Measurements from ENCODE around the gene TMEM225B.

DNA sequence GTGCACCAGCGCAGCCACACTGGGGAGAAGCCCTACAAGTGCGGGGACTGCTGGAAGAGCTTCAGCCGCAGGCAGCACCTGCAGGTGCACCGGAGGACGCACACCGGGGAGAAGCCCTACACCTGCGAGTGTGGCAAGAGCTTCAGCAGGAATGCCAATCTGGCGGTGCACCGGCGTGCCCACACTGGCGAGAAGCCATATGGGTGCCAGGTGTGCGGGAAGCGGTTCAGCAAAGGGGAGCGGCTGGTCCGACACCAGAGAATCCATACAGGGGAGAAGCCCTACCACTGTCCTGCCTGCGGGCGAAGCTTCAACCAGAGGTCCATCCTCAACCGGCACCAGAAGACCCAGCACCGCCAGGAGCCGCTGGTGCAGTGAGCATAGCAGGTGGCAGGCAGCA is 31.6 kb downstream of the TMEM225B start:
- TF ChIP-seq, protein P1, sequence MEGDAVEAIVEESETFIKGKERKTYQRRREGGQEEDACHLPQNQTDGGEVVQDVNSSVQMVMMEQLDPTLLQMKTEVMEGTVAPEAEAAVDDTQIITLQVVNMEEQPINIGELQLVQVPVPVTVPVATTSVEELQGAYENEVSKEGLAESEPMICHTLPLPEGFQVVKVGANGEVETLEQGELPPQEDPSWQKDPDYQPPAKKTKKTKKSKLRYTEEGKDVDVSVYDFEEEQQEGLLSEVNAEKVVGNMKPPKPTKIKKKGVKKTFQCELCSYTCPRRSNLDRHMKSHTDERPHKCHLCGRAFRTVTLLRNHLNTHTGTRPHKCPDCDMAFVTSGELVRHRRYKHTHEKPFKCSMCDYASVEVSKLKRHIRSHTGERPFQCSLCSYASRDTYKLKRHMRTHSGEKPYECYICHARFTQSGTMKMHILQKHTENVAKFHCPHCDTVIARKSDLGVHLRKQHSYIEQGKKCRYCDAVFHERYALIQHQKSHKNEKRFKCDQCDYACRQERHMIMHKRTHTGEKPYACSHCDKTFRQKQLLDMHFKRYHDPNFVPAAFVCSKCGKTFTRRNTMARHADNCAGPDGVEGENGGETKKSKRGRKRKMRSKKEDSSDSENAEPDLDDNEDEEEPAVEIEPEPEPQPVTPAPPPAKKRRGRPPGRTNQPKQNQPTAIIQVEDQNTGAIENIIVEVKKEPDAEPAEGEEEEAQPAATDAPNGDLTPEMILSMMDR (IDR thresholded peaks at IDR 0.05; ENCODE audit: low read length), result no peak
- no peak for TF ChIP-seq EZH2 (IDR thresholded peaks at IDR 0.05; ENCODE audit: borderline replicate concordance, low read length)

All from OCI-LY1 (cell line).